GM03348 (cell line): Measurements from ENCODE around the gene GPHN.

Experiments used
- DNase-seq: peaks from one replicate; pipeline ENCODE4 v3.0.0; 2012; ENCODE audit warnings: low spot score

Gene GPHN

GRCh38 chr14:67167420-67168109 is 659.6 kb downstream of the GPHN start:
- peak; percentile 33 for DNase-seq

- DNase-seq, result no peak
Observed at GRCh38 chr14:67168110-67168441, 660.1 kb downstream of the GPHN start.

- no peak for DNase-seq
Observed at GRCh38 chr14:67170660-67171059, 662.7 kb downstream of the GPHN start.

DNA sequence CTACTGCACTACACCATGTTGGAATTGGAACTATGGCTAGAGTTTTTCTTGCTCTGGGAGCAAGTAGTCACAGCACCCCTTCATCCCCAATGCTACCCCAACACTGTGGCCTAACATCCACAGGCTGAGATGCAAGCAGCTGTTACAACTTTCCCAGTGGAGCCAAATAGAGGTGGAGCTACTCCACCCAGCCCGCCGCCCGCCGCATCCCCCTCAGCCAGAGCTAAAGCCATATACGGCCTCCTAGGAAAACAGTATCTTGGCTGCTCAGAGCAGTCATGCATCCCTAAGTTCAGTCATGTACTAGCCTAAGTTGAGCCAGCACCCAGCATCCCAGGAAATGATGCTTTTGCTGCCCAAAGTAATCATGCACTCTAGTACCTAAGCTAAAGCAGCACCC is 664.1 kb downstream of the GPHN start:
- DNase-seq, result no peak

DNA sequence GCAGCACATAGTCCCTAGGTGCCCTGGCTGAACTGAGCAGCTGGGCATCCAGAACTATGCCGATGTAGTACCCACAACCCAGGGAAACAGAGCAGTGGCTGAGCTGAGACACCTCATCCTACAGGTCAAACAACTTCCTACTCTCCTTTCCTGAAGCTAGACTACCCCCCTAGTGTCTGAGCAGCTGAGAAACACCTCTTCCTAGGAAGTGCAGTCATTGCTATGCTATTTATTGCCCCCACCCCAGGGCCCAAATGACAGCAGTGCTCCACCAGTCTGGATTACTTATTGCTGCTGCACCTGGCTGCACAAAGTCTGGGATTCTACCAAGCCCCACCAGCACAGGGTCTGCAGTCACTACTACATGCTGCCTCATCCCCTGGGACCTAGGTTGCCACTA is 664.6 kb downstream of the GPHN start:
- no peak for DNase-seq

GRCh38 chr14:67173719-67174118 is 665.8 kb downstream of the GPHN start:
- no peak for DNase-seq

DNA sequence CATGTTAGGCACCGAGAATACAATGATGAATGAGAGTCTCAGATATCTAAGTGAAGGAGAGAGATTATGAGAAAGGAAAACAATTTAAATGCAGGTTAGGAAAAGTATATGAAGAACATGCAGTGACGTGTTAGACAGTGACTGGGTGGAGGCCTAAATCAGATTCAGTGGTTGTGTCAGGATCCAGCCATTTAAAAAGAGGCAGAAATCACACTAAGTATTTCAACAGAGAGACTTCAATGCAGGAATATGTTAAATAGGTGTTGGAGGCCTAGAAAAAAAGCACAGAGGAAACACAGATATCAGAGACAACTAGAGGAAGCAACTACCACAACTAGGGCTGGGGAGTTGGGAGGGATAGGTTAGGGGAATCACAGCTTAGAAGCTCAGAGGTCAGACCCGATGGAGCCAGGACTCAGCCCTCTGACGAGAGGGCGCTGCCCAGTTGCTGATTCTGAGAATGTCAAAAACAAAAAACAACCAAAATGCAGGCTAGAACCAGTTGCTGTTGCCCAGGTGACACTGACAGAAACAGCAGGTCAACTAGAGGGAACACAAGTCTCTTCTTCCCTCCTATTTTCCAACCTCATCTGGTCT is 678.3 kb downstream of the GPHN start:
- DNase-seq, result no peak

GRCh38 chr14:67186789-67187584 is 679.0 kb downstream of the GPHN start:
- DNase-seq, result peak; percentile 77

DNA sequence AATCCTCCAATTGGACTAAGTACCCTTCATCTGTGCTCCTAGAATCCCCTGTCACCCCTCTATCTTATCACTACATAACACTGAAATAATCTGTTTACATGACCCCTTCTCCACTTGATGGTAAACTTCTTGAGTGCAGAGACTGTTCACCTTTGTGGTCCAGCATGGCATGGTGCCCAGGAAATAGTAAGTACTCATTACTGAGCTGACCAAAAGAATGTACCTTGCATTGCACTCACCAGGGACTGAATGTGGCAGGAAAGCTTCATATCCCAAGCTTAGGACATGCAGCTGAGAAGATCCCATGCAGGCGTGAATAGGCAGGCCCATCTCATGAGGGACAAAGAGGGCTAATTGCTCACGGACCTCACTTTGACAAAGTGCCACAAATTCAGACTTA is 679.9 kb downstream of the GPHN start:
- peak; percentile 16 for DNase-seq

DNA sequence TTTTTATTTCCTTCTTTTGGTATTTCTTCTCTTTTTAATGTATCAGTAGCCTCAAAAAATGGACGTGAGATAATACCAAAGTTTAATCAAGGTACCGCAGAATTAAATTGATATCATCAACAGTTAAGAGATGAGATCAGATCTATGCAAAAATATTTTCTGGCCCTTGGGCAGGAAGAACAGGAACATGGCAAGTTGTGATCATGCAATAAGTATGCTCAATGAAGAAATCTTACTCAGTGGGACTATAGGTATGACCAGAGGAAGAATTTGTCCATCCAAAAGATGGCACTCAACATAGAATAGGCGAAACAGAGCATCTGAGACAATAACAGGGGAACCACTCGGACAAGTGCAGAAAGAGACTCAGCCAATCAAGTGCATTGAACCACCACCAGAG is 680.4 kb downstream of the GPHN start:
- no peak for DNase-seq

DNA sequence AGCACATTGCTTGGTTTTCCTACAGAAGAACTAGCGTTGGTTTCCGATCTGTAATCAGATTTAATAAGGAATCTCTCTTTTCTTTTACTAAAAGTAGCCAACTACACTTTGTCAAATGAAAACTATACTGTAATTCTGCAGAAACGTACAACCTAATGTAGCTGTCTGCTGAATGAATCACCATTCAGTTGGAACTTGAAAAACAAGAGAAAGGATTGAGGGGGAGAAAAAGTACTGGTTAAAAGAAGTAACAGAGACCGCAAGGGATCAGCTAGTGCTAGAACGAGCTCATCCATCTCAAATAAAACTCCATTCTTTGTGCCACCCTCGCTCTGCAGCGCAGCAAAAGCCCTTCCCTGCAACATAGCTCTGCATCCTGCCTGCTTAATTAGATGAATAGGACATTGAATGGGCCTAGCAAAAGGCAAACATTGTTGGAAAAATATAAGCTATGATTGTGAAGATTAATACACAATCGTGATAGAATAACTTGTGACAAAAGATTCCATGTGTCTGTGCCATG is 683.9 kb downstream of the GPHN start:
- DNase-seq, result no peak

DNA sequence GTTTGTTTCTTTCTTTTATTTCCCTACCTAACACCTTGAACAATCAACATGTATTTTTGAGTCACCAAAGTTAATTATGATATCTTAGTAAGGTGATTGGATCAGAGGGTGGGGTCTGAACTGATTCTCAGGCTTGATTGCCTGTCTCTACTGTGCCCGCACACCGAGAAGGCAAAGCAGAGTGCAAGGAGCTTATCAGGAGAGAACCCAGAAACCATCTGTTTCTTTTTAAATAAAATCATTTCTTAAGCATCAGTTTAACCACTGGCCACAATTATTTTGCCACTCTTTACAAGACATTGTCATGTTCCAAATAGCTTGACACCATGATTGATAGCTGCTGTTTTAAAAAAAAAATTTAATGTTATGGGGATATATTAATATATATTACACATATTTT is 684.4 kb downstream of the GPHN start:
- DNase-seq, result no peak

- DNase-seq, result no peak
Observed at GRCh38 chr14:67195279-67195678, 687.3 kb downstream of the GPHN start.

- no peak for DNase-seq
Observed at GRCh38 chr14:67199016-67199415, 691.1 kb downstream of the GPHN start.

GRCh38 chr14:67207810-67208209 is 699.9 kb downstream of the GPHN start:
- no peak for DNase-seq

GRCh38 chr14:67218126-67218525 is 710.2 kb downstream of the GPHN start:
- DNase-seq, result no peak

GRCh38 chr14:67221248-67221981 is 713.5 kb downstream of the GPHN start:
- DNase-seq, result peak; percentile 71

DNA sequence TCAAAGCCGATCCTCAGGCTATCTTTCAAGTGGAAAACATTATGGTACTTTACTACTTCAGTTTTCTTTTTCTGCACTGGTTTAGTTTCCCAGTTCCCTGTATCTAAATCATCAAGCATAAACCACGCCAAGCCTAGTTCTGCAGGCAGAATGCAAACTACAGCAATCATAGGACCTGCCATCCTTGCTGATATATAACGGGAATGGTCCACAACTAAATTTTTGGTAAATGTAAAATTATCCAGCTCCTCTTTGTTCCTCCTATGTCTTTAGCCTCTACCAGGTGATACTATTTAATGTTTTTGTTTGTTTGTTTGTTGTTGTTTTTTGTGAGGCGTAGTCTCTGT is 714.0 kb downstream of the GPHN start:
- DNase-seq, result no peak

- DNase-seq, result no peak
Observed at GRCh38 chr14:67225523-67225922, 717.6 kb downstream of the GPHN start.

DNA sequence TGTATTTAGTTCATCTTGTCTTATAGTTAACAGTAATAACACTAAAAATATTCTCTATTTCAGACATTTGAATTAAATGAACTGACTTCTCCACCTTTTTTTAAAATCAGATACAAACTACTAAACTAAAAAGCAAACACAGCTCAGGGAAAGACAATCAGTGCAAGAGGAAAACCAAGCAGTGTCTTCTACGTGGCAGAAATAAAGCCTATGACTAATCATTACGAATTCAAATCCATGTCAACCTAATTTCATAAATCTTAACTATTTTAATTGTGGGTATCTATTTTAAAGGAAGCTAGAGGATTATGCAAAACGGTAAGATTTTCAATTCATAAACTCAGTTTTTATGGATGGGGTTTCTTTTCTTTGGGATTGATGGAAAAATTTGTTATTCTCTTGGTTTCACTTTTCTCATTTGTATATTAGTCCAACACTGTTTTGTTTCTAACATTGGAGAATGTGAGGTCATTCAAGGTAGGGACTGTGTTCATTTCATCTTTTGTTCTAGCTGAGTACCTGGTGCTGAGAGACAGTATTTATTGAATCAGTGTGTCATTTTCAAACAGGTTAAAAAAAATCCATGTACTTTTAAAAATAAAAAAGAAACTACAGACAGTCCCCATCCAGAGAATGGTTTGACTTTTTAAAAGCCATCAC is 720.5 kb downstream of the GPHN start:
- peak; percentile 14 for DNase-seq
